Epithelial cell of proximal tubule (primary cell): Measurements from ENCODE around the gene TSGA10IP. TPM values are rescaled to one million over a fixed set of nuclear protein-coding genes. Genes with fewer than 3 reads are reported as not detected.

Source experiments
- DNase-seq: peaks from one replicate; pipeline ENCODE4 v3.0.0-alpha.2; 2011; ENCODE audit warnings: low read depth
- H3K4me3 ChIP-seq: 2 replicates; pipeline ENCODE4 v1.5.1; 2011; ENCODE audit warnings: low read depth, mild to moderate bottlenecking, low read length
- CTCF ChIP-seq: conservative IDR thresholded peaks from 2 replicates; pipeline ENCODE4 v1.5.1; 2012; ENCODE audit warnings: low read depth, mild to moderate bottlenecking, low read length
- total RNA-seq: library from RNA; depleted of rRNA; stranded (reverse); fragments of >200 nt; gene quantifications from 2 replicates; pipeline ENCODE4 v1.2.3, GENCODE V29; 2015

TSGA10IP gene
- total RNA-seq, 1 donor from 2014 or later: not detected

GRCh38 chr11:65921876-65922275 is 23.4 kb upstream of the TSGA10IP start:
- no peak overlapping the region for H3K4me3 ChIP-seq
- DNase-seq: no peak
- no peak for TF ChIP-seq CTCF

- DNase-seq: no peak
- TF ChIP-seq CTCF: no peak
- H3K4me3 ChIP-seq: no peak overlapping the region
Measured at GRCh38 chr11:65922565-65922964, 22.7 kb upstream of the TSGA10IP start.

GRCh38 chr11:65925397-65925796 is 19.9 kb upstream of the TSGA10IP start:
- DNase-seq: no peak
- H3K4me3 ChIP-seq: no peak overlapping the region
- TF ChIP-seq CTCF: no peak

- H3K4me3 ChIP-seq: no peak overlapping the region
- no peak for DNase-seq
- no peak for TF ChIP-seq CTCF
Measured at GRCh38 chr11:65927904-65928397, 17.3 kb upstream of the TSGA10IP start.

- H3K4me3 ChIP-seq: no peak overlapping the region
- no peak for TF ChIP-seq CTCF
- DNase-seq: no peak
Measured at GRCh38 chr11:65928667-65929066, 16.6 kb upstream of the TSGA10IP start.

GRCh38 chr11:65931773-65932557 is 13.3 kb upstream of the TSGA10IP start:
- no peak overlapping the region for H3K4me3 ChIP-seq
- no peak for DNase-seq
- TF ChIP-seq CTCF: peak; percentile 9

GRCh38 chr11:65932558-65932919 is 12.7 kb upstream of the TSGA10IP start:
- no peak for DNase-seq
- TF ChIP-seq CTCF: no peak
- no peak overlapping the region for H3K4me3 ChIP-seq
